ENCODE measurements around the gene PLOD1. TPM values are rescaled to one million over a fixed set of nuclear protein-coding genes. Genes with fewer than 3 reads are reported as not detected.
"Not testable (repeated sequence)": the region's sequence is repeated elsewhere in the genome, so short reads cannot be mapped to it uniquely, and the experiment has no call there.

Gene PLOD1
- total RNA-seq, 1 donor from 2014 or later: 147 TPM

GRCh38 chr1:11891433-11892186 is 42.9 kb upstream of the PLOD1 start:
- no peak overlapping the region for H3K4me3 ChIP-seq (ENCODE audit: low read depth, low read length)
- DNase-seq (ENCODE audit: low read depth): no peak
- TF ChIP-seq, protein P1, sequence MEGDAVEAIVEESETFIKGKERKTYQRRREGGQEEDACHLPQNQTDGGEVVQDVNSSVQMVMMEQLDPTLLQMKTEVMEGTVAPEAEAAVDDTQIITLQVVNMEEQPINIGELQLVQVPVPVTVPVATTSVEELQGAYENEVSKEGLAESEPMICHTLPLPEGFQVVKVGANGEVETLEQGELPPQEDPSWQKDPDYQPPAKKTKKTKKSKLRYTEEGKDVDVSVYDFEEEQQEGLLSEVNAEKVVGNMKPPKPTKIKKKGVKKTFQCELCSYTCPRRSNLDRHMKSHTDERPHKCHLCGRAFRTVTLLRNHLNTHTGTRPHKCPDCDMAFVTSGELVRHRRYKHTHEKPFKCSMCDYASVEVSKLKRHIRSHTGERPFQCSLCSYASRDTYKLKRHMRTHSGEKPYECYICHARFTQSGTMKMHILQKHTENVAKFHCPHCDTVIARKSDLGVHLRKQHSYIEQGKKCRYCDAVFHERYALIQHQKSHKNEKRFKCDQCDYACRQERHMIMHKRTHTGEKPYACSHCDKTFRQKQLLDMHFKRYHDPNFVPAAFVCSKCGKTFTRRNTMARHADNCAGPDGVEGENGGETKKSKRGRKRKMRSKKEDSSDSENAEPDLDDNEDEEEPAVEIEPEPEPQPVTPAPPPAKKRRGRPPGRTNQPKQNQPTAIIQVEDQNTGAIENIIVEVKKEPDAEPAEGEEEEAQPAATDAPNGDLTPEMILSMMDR (conservative IDR thresholded peaks at IDR 0.05; ENCODE audit: low read depth, low read length): no peak

DNA sequence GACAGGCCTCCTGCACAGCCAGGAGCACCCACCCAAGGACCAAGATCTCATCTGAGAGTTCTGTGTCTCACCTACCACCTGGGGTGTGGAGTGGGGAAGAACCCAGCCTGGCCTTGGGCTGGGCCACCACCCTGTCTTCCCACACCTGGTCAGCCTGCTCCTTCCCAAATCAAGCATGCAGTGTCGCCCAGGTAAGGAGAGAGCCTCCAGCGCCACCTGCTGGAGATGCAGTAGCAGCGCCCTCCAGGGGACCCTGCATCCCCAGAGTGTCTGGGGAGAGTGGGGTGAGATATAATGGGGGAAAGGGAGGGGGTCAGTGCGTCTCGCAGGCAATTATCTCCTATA is 40.6 kb upstream of the PLOD1 start:
- no peak overlapping the region for H3K4me3 ChIP-seq (ENCODE audit: low read depth, low read length)
- DNase-seq (ENCODE audit: low read depth): no peak
- TF ChIP-seq, protein P1 (conservative IDR thresholded peaks at IDR 0.05; ENCODE audit: low read depth, low read length): peak; percentile 96

GRCh38 chr1:11894501-11894900 is 40.0 kb upstream of the PLOD1 start:
- H3K4me3 ChIP-seq (ENCODE audit: low read depth, low read length); DNase-seq (ENCODE audit: low read depth): not testable (repeated sequence)

DNA sequence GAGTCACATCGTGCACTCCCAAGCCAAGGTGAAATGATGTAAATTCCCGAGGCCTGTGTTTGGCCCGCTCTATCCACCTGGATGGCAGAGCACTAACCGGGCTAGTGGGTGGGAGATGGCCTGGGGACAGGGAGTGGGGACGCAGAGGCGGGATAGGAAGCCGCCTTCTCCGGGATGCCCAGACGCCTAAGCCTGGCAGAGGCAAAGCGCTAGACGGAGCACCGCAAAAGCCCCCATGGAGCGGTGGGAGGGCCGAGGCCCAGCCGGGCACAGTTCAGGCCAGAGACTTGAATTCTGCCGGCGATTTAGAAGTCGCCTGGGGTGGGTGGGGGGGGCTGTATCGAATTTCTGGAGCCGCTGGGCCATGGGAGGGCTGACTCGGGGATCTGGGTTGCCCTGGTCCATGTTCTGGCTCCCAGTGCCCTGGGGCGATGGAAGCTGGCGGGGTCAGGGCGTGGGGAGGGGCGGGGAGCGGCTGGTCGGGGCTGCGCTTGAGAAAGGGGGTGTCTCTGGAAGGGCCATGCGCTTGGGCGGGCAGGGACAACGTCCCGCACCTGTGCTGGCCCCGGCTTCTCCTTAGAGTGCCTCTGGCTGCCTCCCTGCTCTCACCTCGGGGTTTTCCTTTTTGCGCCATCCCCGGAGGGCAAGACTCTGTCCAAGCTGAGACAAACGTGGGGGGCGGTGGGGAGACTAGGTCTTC is 36.3 kb upstream of the PLOD1 start:
- H3K4me3 ChIP-seq (ENCODE audit: low read depth, low read length): no peak overlapping the region
- TF ChIP-seq, protein P1 (conservative IDR thresholded peaks at IDR 0.05; ENCODE audit: low read depth, low read length): no peak
- DNase-seq (ENCODE audit: low read depth): no peak

GRCh38 chr1:11898831-11899467 is 35.6 kb upstream of the PLOD1 start:
- TF ChIP-seq, protein P1 (conservative IDR thresholded peaks at IDR 0.05; ENCODE audit: low read depth, low read length): no peak

GRCh38 chr1:11901446-11901845 is 33.1 kb upstream of the PLOD1 start:
- not testable (repeated sequence) for H3K4me3 ChIP-seq (ENCODE audit: low read depth, low read length); DNase-seq (ENCODE audit: low read depth)

More at GRCh38 chr1:11898831-11899467, 35.6 kb upstream of the PLOD1 start:
- H3K4me3 ChIP-seq (ENCODE audit: low read depth, low read length): no peak overlapping the region
- DNase-seq (ENCODE audit: low read depth): no peak

GRCh38 chr1:11903210-11903609 is 31.3 kb upstream of the PLOD1 start:
- H3K4me3 ChIP-seq (ENCODE audit: low read depth, low read length): no peak overlapping the region
- TF ChIP-seq, protein P1 (conservative IDR thresholded peaks at IDR 0.05; ENCODE audit: low read depth, low read length): no peak
- no peak for DNase-seq (ENCODE audit: low read depth)

- not testable (repeated sequence) for H3K4me3 ChIP-seq (ENCODE audit: low read depth, low read length); DNase-seq (ENCODE audit: low read depth)
These were observed 30.4 kb upstream of the PLOD1 start for GRCh38 chr1:11904156-11904555.

All from epithelial cell of proximal tubule (primary cell).